Thoracic aorta endothelial cell (primary cell): Measurements from ENCODE around the gene CYP27B1. TPM values are rescaled to one million over a fixed set of nuclear protein-coding genes. Genes with fewer than 3 reads are reported as not detected.

Experiments
- small RNA-seq: library from RNA; depleted of rRNA; stranded (forward); fragments of <200 nt; gene quantifications from one replicate; pipeline ENCODE3, GENCODE V24; 2012
- total RNA-seq: library from RNA; depleted of rRNA; stranded (reverse); fragments of >200 nt; gene quantifications from 2 replicates; pipeline ENCODE4 v1.2.3, GENCODE V29; 2012

CYP27B1 gene, protein sequence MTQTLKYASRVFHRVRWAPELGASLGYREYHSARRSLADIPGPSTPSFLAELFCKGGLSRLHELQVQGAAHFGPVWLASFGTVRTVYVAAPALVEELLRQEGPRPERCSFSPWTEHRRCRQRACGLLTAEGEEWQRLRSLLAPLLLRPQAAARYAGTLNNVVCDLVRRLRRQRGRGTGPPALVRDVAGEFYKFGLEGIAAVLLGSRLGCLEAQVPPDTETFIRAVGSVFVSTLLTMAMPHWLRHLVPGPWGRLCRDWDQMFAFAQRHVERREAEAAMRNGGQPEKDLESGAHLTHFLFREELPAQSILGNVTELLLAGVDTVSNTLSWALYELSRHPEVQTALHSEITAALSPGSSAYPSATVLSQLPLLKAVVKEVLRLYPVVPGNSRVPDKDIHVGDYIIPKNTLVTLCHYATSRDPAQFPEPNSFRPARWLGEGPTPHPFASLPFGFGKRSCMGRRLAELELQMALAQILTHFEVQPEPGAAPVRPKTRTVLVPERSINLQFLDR
- 0.80 and 1.5 TPM in 2 replicates for total RNA-seq

GRCh38 chr12:57766464-57767304 is at the start of gene CYP27B1:
TSS of gene CYP27B1 (minus strand) at chr12:57767078. CDS start at chr12:57767041, 37 bp downstream.

GRCh38 chr12:57782608-57783465 is 16.0 kb upstream of the CYP27B1 start, which contains the start of gene TSFM:
TSS of gene TSFM (plus strand) at chr12:57782787. CDS start at chr12:57782802, 15 bp downstream.

DNA sequence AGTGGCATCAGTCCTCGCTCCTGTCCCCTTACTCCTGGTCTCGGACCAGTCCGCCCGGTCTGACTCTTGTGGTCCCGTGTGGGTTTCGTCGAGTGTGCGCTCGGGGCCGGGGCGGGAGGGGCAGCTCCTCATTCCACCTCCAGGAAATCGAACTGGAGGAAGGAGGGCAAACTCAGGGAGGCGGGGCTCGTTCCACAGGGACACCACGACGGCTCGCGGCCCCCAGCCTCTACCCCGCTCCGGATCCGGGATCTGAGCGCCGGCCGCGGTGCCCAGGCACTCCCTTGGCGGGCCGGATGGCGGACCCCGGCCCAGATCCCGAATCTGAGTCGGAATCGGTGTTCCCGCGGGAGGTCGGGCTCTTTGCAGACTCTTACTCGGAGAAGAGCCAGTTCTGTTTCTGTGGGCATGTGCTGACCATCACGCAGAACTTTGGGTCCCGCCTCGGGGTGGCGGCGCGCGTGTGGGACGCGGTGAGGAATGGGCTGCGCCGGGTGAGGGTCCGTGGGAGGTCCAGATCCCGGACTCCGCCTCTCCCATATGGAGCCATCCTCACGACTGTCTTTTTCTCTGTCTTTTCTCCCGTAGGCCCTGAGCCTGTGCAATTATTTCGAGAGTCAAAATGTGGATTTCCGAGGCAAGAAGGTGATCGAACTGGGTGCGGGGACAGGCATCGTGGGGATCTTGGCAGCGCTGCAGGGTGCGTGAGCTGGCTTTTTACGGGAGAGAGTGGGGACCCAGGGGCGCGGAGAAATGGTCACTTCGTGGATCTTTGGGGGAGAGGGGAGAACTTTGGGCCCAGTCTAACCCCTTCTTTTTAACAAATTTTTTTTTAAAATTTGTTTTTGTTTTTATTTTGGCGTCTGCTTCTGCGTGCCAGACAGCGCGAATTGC is 5.8 kb upstream of the CYP27B1 start, which contains the start of gene EEF1AKMT3:
EEF1AKMT3 (plus strand) TSS at position 186 of the 894 bp plus-strand sequence; CDS start at position 297, 111 bp downstream.

DNA sequence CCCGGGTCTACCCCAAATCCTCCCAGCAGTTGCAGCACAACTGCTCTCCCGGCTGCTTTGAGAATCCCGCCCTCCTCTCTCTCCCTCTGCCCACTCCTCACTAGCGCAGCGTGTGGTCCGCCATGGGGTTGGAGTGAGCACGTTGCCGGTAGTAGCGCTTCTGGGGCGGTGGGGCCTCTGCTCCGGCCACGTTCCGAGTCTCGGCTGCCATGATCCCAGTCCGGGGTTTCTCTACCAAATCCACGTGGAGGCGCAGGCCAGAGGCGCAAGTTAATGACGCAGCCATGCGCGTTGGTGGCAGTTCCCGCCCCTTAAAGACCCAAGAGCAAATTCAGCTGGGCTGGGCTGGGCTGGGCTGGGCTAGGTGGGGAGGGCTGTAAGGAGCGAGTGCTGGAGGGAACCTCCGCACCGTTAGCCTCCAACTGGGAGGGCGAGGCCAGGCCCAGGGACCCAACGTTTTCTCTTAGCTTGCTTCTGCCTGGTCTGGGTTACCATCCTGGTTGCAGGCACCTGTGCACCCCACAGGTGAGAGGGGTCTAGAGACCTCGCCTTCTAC is 5.1 kb upstream of the CYP27B1 start, which contains the start of gene METTL1:
METTL1 (minus strand) TSS at position 233 of the 556 bp plus-strand sequence; CDS start at position 211, 22 bp downstream.

GRCh38 chr12:57754411-57755193 is 12.3 kb downstream of the CYP27B1 start, which contains the start of gene MARCHF9:
TSS of gene MARCHF9 (plus strand) at chr12:57755103. CDS start at chr12:57755529, 426 bp downstream.

DNA sequence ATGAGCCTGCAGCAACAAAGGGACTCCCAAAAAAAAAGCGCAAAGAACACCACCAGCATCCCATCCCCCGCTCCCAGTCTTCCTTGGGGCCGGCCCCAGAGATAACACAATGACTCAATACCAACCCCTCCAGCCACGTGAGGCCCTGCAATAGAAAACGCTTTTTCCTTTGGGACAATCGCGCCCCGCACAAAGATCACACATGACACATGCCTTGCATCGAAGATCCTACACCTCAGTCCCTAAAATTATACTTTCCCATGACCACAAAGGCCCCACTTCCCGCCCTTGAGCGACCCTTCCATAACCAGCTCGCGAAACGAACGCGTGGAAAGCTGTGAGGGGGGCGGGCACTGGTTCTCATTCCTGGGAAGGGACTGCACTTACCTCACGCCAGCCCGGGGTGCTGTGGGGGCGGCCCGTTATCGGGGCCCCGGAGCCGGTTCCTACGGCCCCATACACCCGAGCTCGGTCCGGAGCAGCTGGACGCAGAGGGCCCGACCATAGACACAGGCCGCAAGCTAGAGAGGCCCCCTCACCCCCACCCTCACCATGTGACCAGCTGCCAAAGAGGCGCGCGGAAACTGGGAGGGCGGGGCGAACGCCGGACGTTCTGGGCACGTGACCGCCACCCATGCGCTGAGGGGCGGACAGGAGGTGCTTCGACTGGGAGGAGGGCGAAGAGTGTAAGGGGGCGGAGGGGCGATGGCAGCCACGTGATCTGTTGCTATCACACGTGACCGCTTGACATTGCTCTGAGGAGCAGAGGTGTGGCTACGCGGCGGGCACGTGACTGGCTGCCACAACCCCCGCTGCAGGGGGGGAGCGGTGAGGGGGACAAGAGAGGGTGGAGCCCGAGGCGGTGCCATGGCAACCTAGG is 14.8 kb downstream of the CYP27B1 start, which contains the start of gene CDK4:
CDK4 (minus strand) TSS at position 523 of the 880 bp plus-strand sequence. CDS start 593 bp downstream, outside the sequence.

DNA sequence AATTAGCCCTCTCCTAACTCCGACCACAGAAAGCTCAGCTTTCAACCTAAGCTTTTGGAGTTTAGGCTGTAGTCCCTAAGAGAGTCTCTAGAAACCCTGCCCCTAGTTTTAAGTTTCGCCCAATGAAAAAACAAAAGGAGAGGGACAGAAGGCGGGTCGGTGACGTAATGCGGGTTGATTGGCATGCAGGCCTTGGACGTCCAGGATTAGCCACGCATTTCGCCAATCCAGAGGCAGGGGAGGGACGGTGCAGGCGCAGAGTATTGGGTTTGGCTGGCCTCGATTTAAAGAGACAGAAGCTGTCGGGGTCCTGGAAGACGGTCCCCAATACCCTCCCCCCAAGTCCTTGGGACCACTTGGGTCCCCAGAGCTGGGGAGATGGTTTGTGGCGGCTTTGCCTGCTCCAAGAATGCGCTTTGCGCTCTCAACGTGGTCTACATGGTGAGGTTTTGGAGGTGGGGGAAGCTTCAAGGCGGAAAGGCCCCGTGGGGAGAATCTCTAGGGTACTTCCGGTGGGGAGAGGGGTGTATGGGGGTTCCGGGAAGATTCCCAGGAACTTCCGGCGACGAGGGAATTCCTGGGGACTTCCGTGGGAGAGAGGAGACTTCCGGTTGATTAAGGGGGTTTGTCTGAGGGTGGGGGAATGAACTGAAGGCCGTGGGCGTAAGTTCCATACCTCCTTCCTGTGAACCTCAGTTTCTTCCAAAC is 21.9 kb downstream of the CYP27B1 start, which contains the start of gene TSPAN31:
TSPAN31 (plus strand) TSS at position 263 of the 708 bp plus-strand sequence; CDS start at position 379, 116 bp downstream.

GRCh38 chr12:57738661-57739237 is 28.1 kb downstream of the CYP27B1 start, which contains the start of gene AGAP2:
TSS of gene AGAP2 (minus strand) at chr12:57738742. CDS start at chr12:57738246, 496 bp downstream.

Small RNAs within 50 kb of the gene (small RNA-seq; reads per million reads assigned to genes)
- not detected for gene RNU6-1083P

Other genes with a start within 250 kb of the CYP27B1 start
- gene DDIT3, start 246.6 kb downstream of the CYP27B1 start, total RNA-seq, result 6.3 and 6.7 TPM in 2 replicates
- 8.5 and 12.6 TPM in 2 replicates for gene MBD6, start 244.3 kb downstream of the CYP27B1 start, total RNA-seq
- gene DCTN2, start 219.9 kb downstream of the CYP27B1 start, total RNA-seq, result 128 and 152 TPM in 2 replicates
- under 0.01 and 0.07 TPM in 2 replicates for gene KIF5A, start 217.0 kb downstream of the CYP27B1 start, total RNA-seq
- gene PIP4K2C, start 175.9 kb downstream of the CYP27B1 start, total RNA-seq, result 12.5 and 15.1 TPM in 2 replicates
- 4.1 and 6.5 TPM in 2 replicates for gene DTX3, start 162.3 kb downstream of the CYP27B1 start, total RNA-seq
- 2.2 and 2.7 TPM in 2 replicates for gene ARHGEF25, start 155.6 kb downstream of the CYP27B1 start, total RNA-seq
- 0.14 and 0.27 TPM in 2 replicates for gene B4GALNT1, start 133.9 kb downstream of the CYP27B1 start, total RNA-seq
- gene OS9, start 72.9 kb downstream of the CYP27B1 start, total RNA-seq, result 141 and 155 TPM in 2 replicates
- gene AGAP2, start 28.3 kb downstream of the CYP27B1 start, total RNA-seq, result 0.13 and 0.36 TPM in 2 replicates
- gene TSPAN31, start 22.0 kb downstream of the CYP27B1 start, total RNA-seq, result 30.9 and 34.1 TPM in 2 replicates
- gene CDK4, start 14.8 kb downstream of the CYP27B1 start, total RNA-seq, result 189 and 197 TPM in 2 replicates
- gene MARCHF9, start 12.0 kb downstream of the CYP27B1 start, total RNA-seq, result 2.5 and 3.4 TPM in 2 replicates
- 8.0 and 10.1 TPM in 2 replicates for gene METTL1, start 5.0 kb upstream of the CYP27B1 start, total RNA-seq
- 4.5 and 6.0 TPM in 2 replicates for gene EEF1AKMT3, start 5.5 kb upstream of the CYP27B1 start, total RNA-seq
- 23.7 and 27.5 TPM in 2 replicates for gene TSFM, start 15.7 kb upstream of the CYP27B1 start, total RNA-seq
- 0.57 and 1.1 TPM in 2 replicates for gene AVIL, start 51.7 kb upstream of the CYP27B1 start, total RNA-seq
- 92.4 and 110 TPM in 2 replicates for gene CTDSP2, start 79.7 kb upstream of the CYP27B1 start, total RNA-seq
- gene ATP23, start 174.5 kb upstream of the CYP27B1 start, total RNA-seq, result 8.2 and 8.5 TPM in 2 replicates